ENCODE measurements around the gene ASAP3.
"Not testable (repeated sequence)": the region's sequence is repeated elsewhere in the genome, so short reads cannot be mapped to it uniquely, and the experiment has no call there.

Gene ASAP3

DNA sequence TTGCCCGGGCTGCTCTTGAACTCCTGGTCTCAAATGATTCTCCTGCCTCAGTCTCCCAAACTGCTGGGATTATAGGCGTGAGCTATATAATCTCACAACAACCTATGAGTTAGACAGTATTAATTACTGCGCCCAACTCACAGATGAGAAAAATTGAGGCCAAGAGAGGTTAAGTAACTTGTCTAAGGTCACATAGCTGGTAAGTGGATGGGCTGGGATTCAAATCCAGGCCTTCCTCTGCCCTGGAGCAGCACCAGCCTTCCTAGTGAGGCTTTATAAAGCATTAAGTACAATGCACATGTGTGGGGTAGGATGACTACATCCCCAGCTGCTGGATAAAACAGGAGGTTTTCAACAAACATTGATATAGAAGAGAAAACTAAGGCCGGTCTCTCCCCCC lies 31.9 kb upstream of the ASAP3 start:
- in situ Hi-C loops (cut with MboI; ENCODE audit: low sequenced_read_pairs): no loop called here

GRCh38 chr1:23514111-23514679 lies 30.2 kb upstream of the ASAP3 start:
- in situ Hi-C loops (cut with MboI; ENCODE audit: low sequenced_read_pairs): no loop called here

GRCh38 chr1:23509896-23510295 lies 25.9 kb upstream of the ASAP3 start:
- in situ Hi-C loops (cut with MboI; ENCODE audit: low sequenced_read_pairs): no loop called here

- in situ Hi-C loops (cut with MboI; ENCODE audit: low sequenced_read_pairs): no loop called here
Measured at GRCh38 chr1:23506376-23507107, 22.6 kb upstream of the ASAP3 start.

DNA sequence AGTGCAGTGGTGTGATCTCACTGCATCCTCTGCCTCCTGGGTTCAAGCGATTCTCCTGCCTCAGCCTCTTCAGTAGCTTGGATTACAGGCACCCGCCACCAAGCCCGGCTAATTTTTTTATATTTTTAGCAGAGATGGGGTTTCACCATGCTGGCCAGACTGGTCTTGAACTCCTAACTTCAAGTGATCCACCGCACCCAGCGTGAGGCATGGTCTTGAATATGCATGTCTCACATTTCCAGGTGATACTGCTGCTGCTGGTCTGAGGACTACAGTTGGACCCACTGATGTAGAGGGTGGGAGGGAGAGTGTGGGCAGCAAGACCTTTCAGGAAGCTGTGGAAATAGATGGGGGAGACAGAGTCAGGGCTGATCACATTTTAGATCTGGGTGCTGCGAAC lies 21.9 kb upstream of the ASAP3 start:
- in situ Hi-C loops (cut with MboI; ENCODE audit: low sequenced_read_pairs): no loop called here

- in situ Hi-C loops (cut with MboI; ENCODE audit: low sequenced_read_pairs): not testable (repeated sequence)
Measured at GRCh38 chr1:23504156-23504555, 20.2 kb upstream of the ASAP3 start.

- in situ Hi-C loops (cut with MboI; ENCODE audit: low sequenced_read_pairs): no loop called here
Measured at GRCh38 chr1:23502951-23503350, 19.0 kb upstream of the ASAP3 start.

GRCh38 chr1:23500466-23500865 lies 16.5 kb upstream of the ASAP3 start:
- in situ Hi-C loops (cut with MboI; ENCODE audit: low sequenced_read_pairs): no loop called here

DNA sequence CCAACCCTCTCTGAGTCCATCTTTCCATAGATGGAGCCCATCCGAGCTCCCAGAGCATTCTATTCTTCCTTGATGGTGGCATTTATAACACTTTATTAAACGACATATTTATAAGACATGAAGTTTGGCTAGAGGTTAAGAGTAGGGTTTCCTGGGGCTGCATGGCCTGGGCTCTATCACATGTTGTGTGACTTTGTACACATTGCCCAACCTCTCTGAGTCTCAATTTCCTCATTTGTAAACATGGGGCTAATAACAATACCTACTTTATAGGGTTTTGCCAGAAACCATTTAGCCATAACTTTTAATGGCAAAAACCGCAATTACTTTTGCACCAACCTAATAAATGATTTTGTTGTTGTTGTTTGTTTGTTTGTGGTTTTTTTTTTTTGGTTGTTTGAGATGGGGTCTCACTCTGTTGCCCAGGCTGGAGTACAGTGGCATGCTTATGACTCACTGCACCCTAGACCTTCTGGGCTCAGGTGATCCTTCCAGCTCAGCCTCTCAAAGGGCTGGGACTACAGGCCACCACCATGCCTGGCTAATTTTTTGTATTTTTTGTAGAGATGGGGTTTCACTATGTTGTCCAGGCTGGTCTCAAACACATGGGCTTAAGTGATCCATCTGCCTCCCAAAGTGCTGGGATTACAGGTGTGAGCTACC lies 13.9 kb upstream of the ASAP3 start:
- in situ Hi-C loops (cut with MboI; ENCODE audit: low sequenced_read_pairs): loop anchor here (5.0 kb wide), 1 partner anchor 44 kb away; no protein-coding TSS in a partner anchor

DNA sequence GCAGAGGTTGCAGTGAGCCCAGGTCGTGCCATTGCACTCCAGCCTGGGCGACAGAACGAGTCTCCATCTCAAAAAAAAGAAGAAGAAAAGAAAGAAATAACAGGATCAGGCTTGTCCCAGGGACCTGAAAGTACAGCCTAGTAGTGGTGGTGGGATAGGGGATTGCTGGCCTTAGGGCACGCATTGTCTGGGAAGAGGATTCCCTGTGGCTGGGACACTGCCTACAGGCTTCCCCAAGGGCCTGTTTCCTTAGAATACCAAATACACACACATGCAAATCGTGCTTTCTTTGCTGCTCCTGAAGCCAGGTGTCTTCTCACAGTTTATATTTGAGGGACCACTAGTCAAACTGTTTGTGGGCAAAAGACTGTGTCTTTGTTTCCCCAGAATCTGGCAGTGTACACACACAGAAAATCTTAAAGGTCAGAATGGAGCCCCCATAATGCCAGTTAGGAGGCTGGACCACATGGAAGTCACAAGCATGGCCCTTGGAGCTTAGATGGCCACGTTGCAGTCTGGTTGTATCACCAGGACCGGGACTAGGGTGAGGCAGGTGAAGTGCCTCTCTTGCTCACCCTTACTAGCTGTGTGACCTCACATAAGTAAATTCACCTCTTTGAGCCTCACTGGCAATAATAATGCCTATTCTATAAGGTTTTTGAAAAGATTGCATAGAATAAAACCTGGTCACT lies 12.7 kb upstream of the ASAP3 start:
- in situ Hi-C loops (cut with MboI; ENCODE audit: low sequenced_read_pairs): loop anchor here (5.0 kb wide), 1 partner anchor 46 kb away; no protein-coding TSS in a partner anchor

GRCh38 chr1:23494836-23495235 lies 10.9 kb upstream of the ASAP3 start:
- in situ Hi-C loops (cut with MboI; ENCODE audit: low sequenced_read_pairs): loop anchor here (5.0 kb wide), 1 partner anchor 47 kb away; no protein-coding TSS in a partner anchor

DNA sequence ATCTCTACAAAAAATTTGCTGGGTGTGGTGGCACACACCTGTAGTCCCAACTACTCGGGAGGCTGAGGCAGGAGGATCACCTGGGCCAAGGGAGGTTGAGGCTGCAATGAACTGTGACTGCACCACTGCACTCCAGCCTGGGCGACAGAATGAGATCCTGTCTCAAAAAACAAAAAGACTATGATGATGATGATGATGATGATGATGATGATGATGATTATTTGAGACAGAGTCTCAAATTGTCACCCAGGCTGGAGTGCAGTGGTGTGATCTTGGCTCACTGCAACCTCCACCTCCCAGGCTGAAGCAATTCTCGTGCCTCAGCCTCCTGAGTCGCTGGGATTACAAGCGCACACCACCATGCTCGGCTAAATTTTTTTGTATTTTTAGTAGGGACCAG lies 8.8 kb upstream of the ASAP3 start:
- in situ Hi-C loops (cut with MboI; ENCODE audit: low sequenced_read_pairs): not testable (repeated sequence)

- in situ Hi-C loops (cut with MboI; ENCODE audit: low sequenced_read_pairs): no loop called here
Measured at GRCh38 chr1:23492132-23492720, 8.2 kb upstream of the ASAP3 start.

DNA sequence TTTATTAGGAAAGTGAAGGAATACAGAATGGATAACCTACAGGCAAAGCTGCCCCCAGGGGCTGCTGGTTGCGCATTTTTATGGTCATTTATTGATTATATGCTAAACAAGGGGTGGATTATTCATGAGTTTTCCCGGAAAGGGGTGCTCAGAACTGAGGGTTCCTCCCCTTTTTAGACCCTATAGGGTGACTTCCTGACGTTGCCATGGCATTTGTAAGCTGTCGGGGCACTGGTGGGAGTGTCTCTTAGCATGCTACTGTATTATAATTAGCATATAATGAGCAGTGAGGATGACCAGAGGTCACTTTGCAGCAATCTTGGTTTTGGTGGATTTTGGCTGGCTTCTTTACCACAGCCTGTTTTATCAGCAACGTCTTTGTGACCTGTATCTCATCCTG lies 5.9 kb upstream of the ASAP3 start:
- in situ Hi-C loops (cut with MboI; ENCODE audit: low sequenced_read_pairs): no loop called here

DNA sequence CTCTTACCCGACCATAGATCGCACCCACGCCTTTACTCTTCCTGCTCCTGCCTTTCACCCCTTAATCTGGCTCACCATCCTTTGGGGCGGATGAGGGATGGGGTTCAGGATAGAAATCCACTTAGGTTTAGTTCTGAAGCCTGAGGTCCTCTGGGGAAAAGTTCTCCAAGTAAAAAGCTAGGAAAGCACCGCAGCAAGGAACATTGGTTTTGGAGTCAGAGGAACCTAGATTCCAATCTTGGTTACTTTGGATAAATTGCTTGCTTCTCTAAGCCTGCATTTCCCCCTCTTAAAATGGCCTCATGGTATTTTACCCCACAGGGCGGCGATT lies 988 bp upstream of the ASAP3 start:
- in situ Hi-C loops (cut with MboI; ENCODE audit: low sequenced_read_pairs): no loop called here

GRCh38 chr1:23484253-23485001 lies 448 bp upstream of the ASAP3 start:
- in situ Hi-C loops (cut with MboI; ENCODE audit: low sequenced_read_pairs): no loop called here

- in situ Hi-C loops (cut with MboI; ENCODE audit: low sequenced_read_pairs): no loop called here
Measured at GRCh38 chr1:23481904-23482303, 2.1 kb downstream of the ASAP3 start.

- in situ Hi-C loops (cut with MboI; ENCODE audit: low sequenced_read_pairs): no loop called here
Measured at GRCh38 chr1:23481026-23481597, 2.9 kb downstream of the ASAP3 start.

DNA sequence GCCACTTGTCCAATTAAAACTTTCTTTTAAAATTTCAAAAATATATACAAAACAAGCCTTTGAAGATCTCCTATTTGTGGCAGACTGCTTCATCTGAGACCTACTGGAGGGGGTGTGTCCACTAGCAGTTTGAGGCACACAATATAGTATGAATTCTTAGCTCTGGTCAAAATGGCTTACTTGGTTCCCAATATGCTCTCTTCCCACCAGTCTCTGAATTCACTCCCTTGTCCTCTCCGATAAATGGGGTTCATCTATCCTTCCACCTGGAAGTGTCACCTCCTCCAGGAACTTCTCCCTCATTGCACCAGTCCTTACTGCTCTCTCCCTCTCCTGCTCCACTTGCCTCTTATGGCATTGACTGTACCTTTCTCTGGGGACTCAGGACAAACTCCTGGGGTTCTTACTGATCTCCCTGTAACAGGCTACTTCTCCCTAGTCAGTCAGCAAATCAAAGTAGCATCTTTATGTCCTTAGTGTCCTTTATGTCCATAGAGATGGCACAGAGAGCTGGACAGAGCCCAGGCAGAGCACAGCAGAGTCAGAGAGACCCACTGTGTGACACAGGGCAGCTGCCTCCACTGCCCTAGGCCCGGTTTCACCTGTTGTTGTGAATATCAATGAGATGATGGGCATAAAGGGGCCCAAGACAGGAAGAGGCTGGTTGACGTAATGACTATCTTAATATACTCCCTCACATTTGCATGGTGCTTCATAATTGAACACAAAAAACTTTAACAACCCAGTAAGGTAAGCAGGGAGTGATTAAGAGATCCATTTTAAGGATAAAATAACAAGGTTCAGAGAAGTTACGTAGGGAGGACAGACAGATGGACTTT lies 3.6 kb downstream of the ASAP3 start:
- in situ Hi-C loops (cut with MboI; ENCODE audit: low sequenced_read_pairs): no loop called here

GRCh38 chr1:23479666-23479941 lies 4.4 kb downstream of the ASAP3 start:
- in situ Hi-C loops (cut with MboI; ENCODE audit: low sequenced_read_pairs): no loop called here

Measured in HL-60/S4 (cell line).